GM19452 (cell line): ENCODE results near the gene FFAR2.
"Not testable (repeated sequence)": the region's sequence is repeated elsewhere in the genome, so short reads cannot be mapped to it uniquely, and the experiment has no call there.

Experiments
- ATAC-seq: cut with Tn5 transposase; IDR thresholded peaks from one replicate; pipeline ENCODE4 v1.9.1; 2021; ENCODE audit not compliant: unreplicated experiment

FFAR2 gene

GRCh38 chr19:35454663-35455062 lies 6.6 kb downstream of the FFAR2 start:
- no peak for ATAC-seq

DNA sequence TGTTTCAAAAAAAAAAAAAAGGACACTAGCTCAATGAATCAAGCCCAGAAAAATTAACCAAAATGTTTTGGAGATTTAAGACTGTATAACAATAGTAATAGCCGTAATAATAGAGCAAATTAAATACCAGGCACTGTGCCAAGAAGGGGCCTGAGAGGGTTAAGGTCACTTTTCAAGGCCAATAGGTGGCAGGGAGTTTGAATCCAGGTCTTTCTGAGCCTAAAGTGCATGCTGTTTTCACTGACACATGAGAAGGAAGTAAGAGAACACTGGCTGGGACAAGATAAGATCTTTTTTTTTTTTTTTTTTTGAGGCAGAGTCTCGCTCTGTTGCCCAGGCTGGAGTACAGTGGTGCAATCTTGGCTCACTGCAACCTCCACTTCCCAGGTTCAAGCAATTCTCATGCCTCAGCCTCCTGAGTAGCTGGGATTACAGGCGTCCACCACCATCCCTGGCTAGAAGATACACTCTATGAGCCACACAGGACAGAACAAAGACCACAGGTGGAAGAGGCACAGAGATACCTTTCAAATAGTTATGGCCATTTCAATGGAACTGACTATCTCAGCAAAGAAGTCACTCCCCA lies 7.7 kb downstream of the FFAR2 start:
- no peak for ATAC-seq

- ATAC-seq, result no peak
Measured at GRCh38 chr19:35457173-35457572, 9.1 kb downstream of the FFAR2 start.

DNA sequence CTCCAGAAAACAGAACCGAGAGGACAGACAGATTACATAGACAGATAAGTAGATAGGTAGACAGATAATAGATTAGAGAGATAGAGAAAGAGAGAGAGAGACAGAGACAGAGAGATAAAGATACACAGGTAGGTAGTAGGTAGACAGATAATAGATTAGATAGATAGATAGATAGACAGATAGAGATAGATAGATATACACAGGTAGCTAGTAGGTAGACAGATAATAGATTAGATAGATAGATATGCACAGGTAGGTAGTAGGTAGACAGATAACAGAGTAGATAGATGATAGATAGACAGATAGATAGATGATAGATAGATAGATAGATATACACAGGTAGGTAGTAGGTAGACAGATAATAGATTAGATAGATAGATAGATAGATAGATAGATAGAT lies 10.1 kb downstream of the FFAR2 start:
- ATAC-seq, result no peak

DNA sequence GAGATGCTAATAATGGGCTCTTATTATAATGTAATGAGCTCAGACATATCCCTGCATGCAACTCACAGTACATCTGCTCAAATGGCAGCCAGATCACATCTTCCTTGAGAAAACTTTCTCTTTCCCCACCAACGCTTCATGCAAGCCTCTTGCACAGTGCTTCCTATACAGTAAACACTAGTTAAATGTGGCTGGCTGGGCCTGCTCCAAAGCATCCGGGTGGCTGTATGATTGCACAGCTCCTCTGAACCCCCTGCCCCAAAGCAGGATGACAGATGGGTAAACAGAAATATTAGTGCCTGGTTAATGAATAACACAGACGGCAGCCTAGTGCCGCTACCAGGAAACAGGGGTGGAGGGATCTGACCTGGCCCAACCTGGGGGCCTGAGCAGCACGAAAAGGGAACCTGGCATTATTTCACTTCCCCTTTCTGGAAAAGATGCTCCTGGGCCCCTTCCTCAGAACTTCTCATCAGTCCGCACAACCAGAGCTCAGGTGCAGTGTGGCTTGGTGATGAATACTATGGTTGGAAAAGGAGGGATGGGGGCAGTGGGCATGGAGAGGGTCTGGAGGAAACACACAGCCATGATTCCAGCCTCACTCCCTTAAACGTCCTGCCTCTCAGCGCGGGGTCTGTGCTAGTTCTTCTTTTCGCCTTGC lies 10.8 kb downstream of the FFAR2 start:
- no peak for ATAC-seq

GRCh38 chr19:35459414-35460082 lies 11.5 kb downstream of the FFAR2 start:
- no peak for ATAC-seq

DNA sequence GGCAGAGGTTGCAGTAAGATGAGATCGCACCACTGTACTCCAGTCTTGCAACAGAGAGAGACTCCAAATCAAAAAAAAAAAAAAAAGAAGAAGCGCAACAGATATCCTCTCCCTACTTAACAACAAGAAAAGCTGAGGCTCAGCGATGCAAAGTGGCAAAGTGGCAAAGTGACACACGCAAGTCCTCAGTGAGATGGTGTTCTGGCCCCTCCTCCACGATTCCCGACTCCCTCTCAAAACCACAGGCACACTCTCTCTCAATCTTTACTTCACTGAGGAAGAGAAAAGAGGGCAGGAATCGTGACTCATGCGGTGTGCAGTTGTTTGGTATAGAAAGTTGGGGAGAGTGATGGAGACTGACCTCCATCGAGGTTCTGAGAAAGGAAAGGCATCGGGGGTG lies 12.6 kb downstream of the FFAR2 start:
- no peak for ATAC-seq

- ATAC-seq, result no peak
Measured at GRCh38 chr19:35461060-35461459, 13.0 kb downstream of the FFAR2 start.

- ATAC-seq, result not testable (repeated sequence)
Measured at GRCh38 chr19:35461788-35462187, 13.7 kb downstream of the FFAR2 start.

DNA sequence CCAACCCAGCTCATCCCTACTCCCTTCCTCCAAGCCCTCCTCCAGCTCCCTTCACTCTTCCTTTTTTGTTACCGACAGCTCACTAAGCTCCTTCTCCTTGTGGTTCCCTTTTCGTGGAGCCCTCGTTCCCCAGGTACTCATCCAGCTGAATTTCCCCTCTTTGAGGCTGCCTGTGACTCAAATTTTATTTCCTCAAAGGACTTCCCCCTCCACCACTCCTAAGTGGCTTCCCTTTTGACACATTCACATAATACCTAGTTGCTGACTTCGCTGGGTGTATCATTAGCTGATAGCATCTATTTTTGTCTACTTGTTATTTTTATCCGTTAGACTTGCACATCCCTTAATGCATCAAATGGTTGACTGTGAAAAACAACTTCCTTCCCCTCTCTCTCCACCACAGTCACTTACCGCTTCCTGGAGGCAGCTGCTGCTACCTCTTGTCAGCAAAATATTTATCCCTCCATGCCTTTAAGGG lies 14.5 kb downstream of the FFAR2 start:
- peak; percentile 58 for ATAC-seq

DNA sequence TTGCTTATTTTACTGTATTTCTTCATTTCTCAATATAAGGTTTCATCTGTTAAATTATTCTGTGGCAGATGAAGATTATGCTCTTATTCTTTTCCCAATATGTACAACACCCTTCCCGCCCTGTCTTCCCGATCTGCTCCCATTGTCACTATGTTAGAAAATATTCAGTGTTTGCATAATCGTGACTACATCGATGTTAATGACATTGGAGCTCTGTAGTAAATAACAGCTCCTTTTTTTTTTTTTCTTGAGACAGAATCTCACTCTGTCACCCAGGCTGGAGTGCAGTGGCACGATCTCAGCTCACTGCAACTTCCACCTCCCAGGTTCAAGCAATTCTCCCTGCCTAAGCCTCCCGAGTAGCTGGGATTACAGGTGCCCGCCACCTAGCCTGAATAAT lies 14.9 kb downstream of the FFAR2 start:
- not testable (repeated sequence) for ATAC-seq

DNA sequence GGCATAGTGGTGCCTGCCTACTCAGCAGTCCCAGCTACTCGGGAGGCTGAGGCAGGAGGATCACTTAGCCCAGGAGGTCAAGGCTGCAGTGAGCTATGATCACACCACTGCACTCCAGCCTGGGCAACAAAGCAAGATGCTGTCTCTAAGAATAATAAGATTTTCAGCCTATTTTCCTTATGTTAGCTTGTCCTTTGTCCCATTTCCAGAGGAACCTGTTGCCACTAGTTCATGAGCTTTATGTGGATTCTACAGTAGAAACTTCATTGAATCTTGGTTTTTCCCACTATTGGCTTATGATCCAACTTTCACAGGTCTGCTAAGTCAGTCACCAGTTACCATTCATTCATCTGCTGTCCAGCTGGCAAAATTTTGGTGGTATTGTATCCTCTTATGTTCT lies 18.2 kb downstream of the FFAR2 start:
- no peak for ATAC-seq

DNA sequence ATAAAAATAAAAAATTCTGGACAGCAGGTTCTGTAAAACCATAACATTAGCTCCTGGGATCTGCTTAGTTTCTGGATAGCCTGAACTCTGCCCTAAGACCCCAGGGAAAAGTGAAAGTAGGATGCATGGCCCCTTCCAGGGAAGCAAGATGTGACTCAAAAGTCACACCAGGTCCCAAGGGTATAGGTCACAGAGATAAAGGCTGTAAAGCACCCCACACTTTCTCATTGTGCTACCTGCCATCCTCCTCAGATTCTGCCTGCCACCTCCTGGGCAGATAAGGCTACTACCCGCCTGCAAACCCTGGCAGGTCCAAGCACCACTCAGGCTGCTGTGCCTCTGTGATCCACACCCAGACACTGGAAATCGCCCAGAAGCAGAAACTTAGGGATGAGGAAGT lies 20.6 kb downstream of the FFAR2 start:
- peak; percentile 66 for ATAC-seq

DNA sequence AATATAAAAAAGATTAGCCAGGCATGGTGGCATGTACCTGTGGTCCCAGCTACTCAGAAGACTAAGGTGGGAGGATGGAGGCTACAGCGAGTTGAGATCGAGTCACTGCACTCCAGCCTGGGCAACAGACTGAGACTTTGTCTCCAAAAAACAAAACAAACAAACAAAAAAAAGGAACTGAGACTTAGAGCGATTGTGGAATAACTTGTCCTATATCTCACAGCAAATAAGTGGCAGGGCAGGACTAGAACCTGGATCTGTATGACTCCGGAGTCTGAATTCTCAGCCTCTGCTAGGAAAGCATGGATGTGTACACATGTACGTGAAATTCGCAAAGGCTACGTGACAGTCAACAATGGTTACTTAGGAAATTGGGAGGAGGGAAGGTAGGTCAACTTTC lies 22.1 kb downstream of the FFAR2 start:
- ATAC-seq, result no peak

- ATAC-seq, result not testable (repeated sequence)
Measured at GRCh38 chr19:35471075-35471474, 23.0 kb downstream of the FFAR2 start.

DNA sequence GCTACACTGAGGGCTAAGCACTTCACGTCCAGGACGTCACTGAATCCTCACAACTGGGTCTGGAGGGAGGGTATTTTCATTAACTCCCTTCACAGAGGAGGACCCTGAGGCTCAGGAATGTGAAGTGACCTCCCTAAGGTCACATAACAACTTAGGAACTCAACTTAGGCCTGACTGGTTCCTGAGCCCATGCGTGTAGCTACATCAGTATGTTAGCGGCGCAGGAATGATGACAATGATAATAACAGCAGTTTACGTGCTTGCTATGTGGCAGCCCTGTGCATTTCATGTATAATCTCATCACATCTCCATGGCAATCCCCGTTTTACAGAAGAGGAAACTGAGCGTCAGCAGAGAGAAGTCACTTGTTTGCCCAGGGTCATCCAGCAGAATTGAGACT lies 23.9 kb downstream of the FFAR2 start:
- no peak for ATAC-seq

GRCh38 chr19:35474104-35474503 lies 26.0 kb downstream of the FFAR2 start:
- ATAC-seq, result no peak

- not testable (repeated sequence) for ATAC-seq
Measured at GRCh38 chr19:35474594-35474993, 26.5 kb downstream of the FFAR2 start.

- ATAC-seq, result no peak
Measured at GRCh38 chr19:35476149-35476548, 28.1 kb downstream of the FFAR2 start.

DNA sequence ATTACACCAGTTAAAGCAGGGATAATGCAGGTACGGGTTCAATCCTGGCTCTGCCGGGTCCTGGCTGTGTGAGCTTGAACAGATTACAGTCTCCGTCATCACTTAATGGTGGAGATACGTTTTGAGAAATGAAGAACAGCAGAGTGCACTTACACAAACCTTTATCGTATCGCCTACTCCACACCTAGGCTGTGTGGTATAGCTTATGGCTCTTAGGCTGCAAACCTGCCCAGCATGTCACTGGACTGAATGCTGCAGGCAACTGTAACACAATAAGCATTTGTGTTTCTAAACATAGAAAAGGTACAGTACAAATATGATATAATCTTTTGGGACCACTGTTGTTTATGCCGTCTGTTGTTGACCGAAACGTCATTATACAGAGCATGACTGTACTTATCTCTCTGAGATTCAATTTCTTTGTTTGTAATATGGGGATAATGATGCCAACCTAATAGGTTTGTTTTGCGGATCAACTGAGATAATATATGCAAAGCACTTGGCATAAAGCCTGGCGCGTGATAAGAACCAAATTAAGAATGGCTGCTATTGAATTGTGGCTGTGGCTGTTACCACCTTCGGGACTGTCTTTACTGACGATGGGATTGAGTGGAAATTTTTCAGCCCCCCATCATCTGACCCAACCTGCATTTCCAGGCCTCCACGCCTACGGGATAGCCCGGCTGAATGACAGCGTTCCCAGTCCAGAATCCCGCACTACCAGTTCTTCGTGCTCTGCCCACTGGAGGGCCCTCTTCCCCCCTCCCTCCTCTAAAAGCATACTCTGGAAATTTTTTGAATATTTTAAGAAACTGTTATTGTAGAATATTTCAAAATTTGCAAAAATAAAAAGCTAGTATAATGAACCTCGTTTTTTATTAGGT lies 31.0 kb downstream of the FFAR2 start:
- no peak for ATAC-seq

DNA sequence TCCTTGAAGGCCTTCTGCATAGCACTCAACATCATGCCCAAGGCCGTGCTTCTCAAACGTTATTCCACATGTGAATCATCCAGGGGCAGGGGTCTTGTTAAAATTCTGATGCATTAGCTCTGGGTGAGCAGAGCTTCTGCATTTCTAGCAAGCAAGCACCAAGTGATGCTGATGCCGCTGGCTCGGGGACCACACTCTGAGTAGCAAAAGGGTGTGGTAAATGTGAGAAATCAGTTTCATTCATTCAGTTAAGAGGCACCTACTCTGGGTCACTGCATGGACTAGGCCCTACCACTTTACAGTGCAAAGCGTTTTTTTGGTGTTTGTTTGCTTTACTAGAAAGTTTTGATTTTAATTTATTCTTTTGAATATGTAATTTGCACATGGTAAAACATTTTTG lies 35.0 kb downstream of the FFAR2 start:
- ATAC-seq, result no peak
